Activated T-cell treated with anti-CD3 and anti-CD28 coated beads, Interleukin-2, amount 50 U/mL, for 4 hours (primary cell): ENCODE results near the gene RTN4RL1. TPM values are rescaled to one million over a fixed set of nuclear protein-coding genes. Genes with fewer than 3 reads are reported as not detected.

Source experiments
- total RNA-seq, 3 donors: library from RNA; stranded (reverse); gene quantifications; one replicate each; pipeline ENCODE4 v1.2.1, GENCODE V29; 2021

RTN4RL1 gene
- total RNA-seq, 3 donors from 2014 or later, result 1.0 to 2.5 (median 2.0) TPM

Other genes starting within 250 kb of the RTN4RL1 start
- gene SMYD4, start 195.4 kb downstream of the RTN4RL1 start, total RNA-seq, result 10 to 100 TPM; 14.2 to 15.2 (median 14.8) TPM
- 100 to 1,000 TPM; 138 to 151 (median 141) TPM for gene RPA1, start 195.3 kb downstream of the RTN4RL1 start, total RNA-seq
- 10 to 100 TPM; 56.6 to 59.9 (median 58.5) TPM for gene DPH1, start 4.8 kb upstream of the RTN4RL1 start, total RNA-seq
- gene OVCA2, start 16.7 kb upstream of the RTN4RL1 start, total RNA-seq, result 10 to 100 TPM; 67.7 to 74.4 (median 70.7) TPM
- 10 to 100 TPM; 18.9 to 60.9 (median 31.5) TPM for gene HIC1, start 29.8 kb upstream of the RTN4RL1 start, total RNA-seq